ENCODE data around the gene NRTN. TPM values are rescaled to one million over a fixed set of nuclear protein-coding genes. Genes with fewer than 3 reads are reported as not detected.

NRTN gene
- polyA plus RNA-seq, 6 donors from 2014 or later: 0.28 to 0.29 TPM; not detected in 4

Other genes starting within 250 kb of the NRTN start
- gene TINCR, start 237.1 kb upstream of the NRTN start, polyA plus RNA-seq (ENCODE audit: low read depth in 6 of 6): under 1 TPM in 3 of 6 donors, not detected in 3; 0.08 to 0.32 (median 0.12) TPM
- gene SAFB2, start 182.3 kb upstream of the NRTN start, polyA plus RNA-seq (ENCODE audit: low read depth in 6 of 6): 10 to 100 TPM; 19.9 to 56.0 (median 29.3) TPM
- 100 to 1,000 TPM in 1 of 6 donors, 10 to 100 TPM in 5; 18.3 to 119 (median 43.4) TPM for gene SAFB, start 182.0 kb upstream of the NRTN start, polyA plus RNA-seq (ENCODE audit: low read depth in 6 of 6)
- gene MICOS13, start 124.6 kb upstream of the NRTN start, polyA plus RNA-seq (ENCODE audit: low read depth in 6 of 6): 100 to 1,000 TPM in 2 of 6 donors, 10 to 100 TPM in 4; 74.0 to 101 (median 86.6) TPM
- gene HSD11B1L, start 124.0 kb upstream of the NRTN start, polyA plus RNA-seq (ENCODE audit: low read depth in 6 of 6): 1 to 10 TPM; 1.1 to 6.5 (median 2.6) TPM
- 1,000 to 10,000 TPM; 1,207 to 2,143 (median 1,738) TPM for gene RPL36, start 114.8 kb upstream of the NRTN start, polyA plus RNA-seq (ENCODE audit: low read depth in 6 of 6)
- 10 to 100 TPM; 16.7 to 40.6 (median 21.7) TPM for gene LONP1, start 84.9 kb upstream of the NRTN start, polyA plus RNA-seq (ENCODE audit: low read depth in 6 of 6)
- gene CATSPERD, start 84.4 kb upstream of the NRTN start, polyA plus RNA-seq (ENCODE audit: low read depth in 6 of 6): not detected
- gene PRR22, start 20.3 kb upstream of the NRTN start, polyA plus RNA-seq (ENCODE audit: low read depth in 6 of 6): under 1 TPM in 3 of 6 donors, not detected in 3; 0.25 to 0.28 (median 0.25) TPM
- 10 to 100 TPM; 27.1 to 45.2 (median 35.5) TPM for gene DUS3L, start 13.9 kb upstream of the NRTN start, polyA plus RNA-seq (ENCODE audit: low read depth in 6 of 6)
- gene FUT6, start 34.6 kb downstream of the NRTN start, polyA plus RNA-seq (ENCODE audit: low read depth in 6 of 6): not detected
- gene FUT3, start 46.4 kb downstream of the NRTN start, polyA plus RNA-seq (ENCODE audit: low read depth in 6 of 6): not detected
- gene FUT5, start 65.5 kb downstream of the NRTN start, polyA plus RNA-seq (ENCODE audit: low read depth in 6 of 6): under 1 TPM in 1 of 6 donors, not detected in 5; 0.30 TPM
- gene NDUFA11, start 98.7 kb downstream of the NRTN start, polyA plus RNA-seq (ENCODE audit: low read depth in 6 of 6): 100 to 1,000 TPM; 288 to 317 (median 302) TPM
- gene VMAC, start 99.8 kb downstream of the NRTN start, polyA plus RNA-seq (ENCODE audit: low read depth in 6 of 6): 1 to 10 TPM; 5.1 to 6.8 (median 5.9) TPM
- 1 to 10 TPM in 5 of 6 donors, not detected in 1; 1.1 to 4.4 (median 2.0) TPM for gene CAPS, start 109.2 kb downstream of the NRTN start, polyA plus RNA-seq (ENCODE audit: low read depth in 6 of 6)
- 10 to 100 TPM in 1 of 6 donors, 1 to 10 TPM in 5; 2.8 to 10.7 (median 7.4) TPM for gene RANBP3, start 173.1 kb downstream of the NRTN start, polyA plus RNA-seq (ENCODE audit: low read depth in 6 of 6)